K562 (cell line): Measurements from ENCODE around the gene KAT2B. TPM values are rescaled to one million over a fixed set of nuclear protein-coding genes. Genes with fewer than 3 reads are reported as not detected.
"Not testable (repeated sequence)": the region's sequence is repeated elsewhere in the genome, so short reads cannot be mapped to it uniquely, and the experiment has no call there.

ENCODE experiments used
- ATAC-seq: fragments of 200-7000 bp; cut with Tn5 transposase; 3 replicates; pipeline ENCODE4 v1.9.1; 2020; ENCODE audit warnings: moderate library complexity
- BruUV-seq: library from RNA; stranded (reverse); fragments of 400-500 nt; replicated peaks from 2 replicates; lab custom pipeline; 2021; lab: Mats Ljungman, UMichigan
- CTCF ChIA-PET: fragments of 300-600 bp; formaldehyde crosslinking; extraction: SDS; loops from one replicate; lab custom pipeline; 2021; ENCODE audit warnings: low intra/inter-chr PET ratio; lab: Yijun Ruan, JAX
- POLR2A ChIA-PET: fragments of 300-600, 350-650 bp; sonication (Branson Sonifier 250); formaldehyde crosslinking; extraction: SDS; loops from one replicate; lab custom pipeline; 2021; ENCODE audit warnings: antibody characterized with exemption, inconsistent platforms; lab: Yijun Ruan, JAX
- DNase-seq, 4 experiments: peaks; one replicate each; pipeline versions ENCODE4 v3.0.0 to v3.0.0-alpha.2; 2011 to 2018; ENCODE audit warnings: low spot score in 3 of 4, mixed read lengths in 3 of 4; ENCODE audit errors: extremely low read depth in 1 of 4
- FAIRE-seq: peaks from 2 replicates; lab custom pipeline; 2011; peaks lifted over from hg19 to GRCh38; lab: Jason Lieb, UNC
- H2AFZ ChIP-seq: 2 replicates; pipeline ENCODE4 v1.6.0; 2011; ENCODE audit warnings: low read depth, low read length, control low read depth, inconsistent platforms
- H3K27ac ChIP-seq: fragments of 200-600 bp; 3 replicates; pipeline ENCODE4 v1.8.0; 2011; ENCODE audit warnings: low read depth, mild to moderate bottlenecking, control low read depth, inconsistent platforms, low read length, moderate library complexity, mixed read lengths; ENCODE audit errors: extremely low read depth
- H3K27me3 ChIP-seq, 2 experiments: fragments of 300-600 bp in 1 of 2; 2 replicates in 1 of 2; 3 replicates in 1 of 2; pipeline versions ENCODE4 v1.6.0 to v1.8.0; 2011; ENCODE audit warnings: inconsistent platforms in 2 of 2, low read length in 2 of 2, mild to moderate bottlenecking in 1 of 2, mixed read lengths in 1 of 2, moderate library complexity in 1 of 2; ENCODE audit not compliant: control insufficient read depth in 2 of 2, insufficient read depth in 2 of 2
- H3K36me3 ChIP-seq: fragments of 300-600 bp; 3 replicates; pipeline ENCODE4 v1.8.0; 2011; ENCODE audit warnings: mild to moderate bottlenecking, low read length, inconsistent platforms; ENCODE audit not compliant: control insufficient read depth, insufficient read depth
- H3K4me1 ChIP-seq, 2 experiments: fragments of 200-600 bp in 1 of 2; replicated peaks in 1 of 2; 2 replicates in 1 of 2; 3 replicates in 1 of 2; pipeline versions ENCODE4 v1.5.1 to v1.8.0; 2011; ENCODE audit warnings: inconsistent platforms in 2 of 2, low read length in 2 of 2, mild to moderate bottlenecking in 1 of 2, mixed read lengths in 1 of 2, moderate library complexity in 1 of 2; ENCODE audit not compliant: control insufficient read depth in 2 of 2, insufficient read depth in 2 of 2
- H3K4me2 ChIP-seq: 2 replicates; pipeline ENCODE4 v1.6.1; 2011; ENCODE audit warnings: low read length, control low read depth, inconsistent platforms, mixed read lengths; ENCODE audit not compliant: insufficient read depth
- H3K4me3 ChIP-seq: fragments of 200-600 bp; sonication (generic), shearing (Covaris generic); 2 replicates; pipeline ENCODE4 v1.5.1; 2016; ENCODE audit warnings: control low read depth, inconsistent platforms
- H3K79me2 ChIP-seq: fragments of 200-600 bp; 3 replicates; pipeline ENCODE4 v1.8.0; 2011; ENCODE audit warnings: low read length, inconsistent platforms; ENCODE audit not compliant: control insufficient read depth, insufficient read depth
- H3K9ac ChIP-seq, 2 experiments: 2 replicates each; pipeline versions ENCODE4 v1.6.0 to v1.6.1; 2011; ENCODE audit warnings: low read depth in 2 of 2, low read length in 2 of 2, control low read depth in 1 of 2, inconsistent platforms in 1 of 2, mild to moderate bottlenecking in 1 of 2, mixed read lengths in 1 of 2; ENCODE audit not compliant: insufficient read depth in 1 of 2
- H3K9me1 ChIP-seq: one replicate; pipeline ENCODE4 v1.6.0; 2011; ENCODE audit warnings: inconsistent platforms, mild to moderate bottlenecking, low read length, moderate library complexity; ENCODE audit not compliant: control insufficient read depth, insufficient read depth
- H3K9me3 ChIP-seq: replicated peaks from 2 replicates; pipeline ENCODE4 v1.5.1; 2011; ENCODE audit warnings: low read depth, low read length, inconsistent platforms; ENCODE audit not compliant: control insufficient read depth, insufficient read depth
- H4K20me1 ChIP-seq: replicated peaks from 2 replicates; pipeline ENCODE4 v1.6.1; 2011; ENCODE audit warnings: low read length, inconsistent platforms, mixed read lengths; ENCODE audit not compliant: control insufficient read depth, insufficient read depth
- LARP7 ChIP-seq: fragments of 450-650 bp; IDR thresholded peaks from 2 replicates; pipeline ENCODE4 v1.6.1; 2016
- PRDM10 ChIP-seq: fragments of 450-650 bp; IDR thresholded peaks from 2 replicates; pipeline ENCODE4 v1.6.1; 2018; ENCODE audit not compliant: partially characterized antibody
- WGBS: fragments of 100-300 bp; shearing (Covaris generic); methylation state at CpG from one replicate; pipeline ENCODE4 v1.1.6; 2016; ENCODE audit warnings: low coverage, mixed read lengths; ENCODE audit not compliant: insufficient coverage; ENCODE audit errors: missing lambda C conversion rate; 5-methylcytosine and 5-hydroxymethylcytosine counted together
- in situ Hi-C: fragments of 300-500 bp; cut with MboI; formaldehyde crosslinking; loops from 4 replicates; pipeline ENCODE4 v1.15.0; 2018; ENCODE audit warnings: inconsistent platforms, mixed read lengths
- intact Hi-C: fragments of 100-400 bp; cut with micrococcal nuclease; formaldehyde crosslinking; loops from 2 replicates; pipeline ENCODE4 v1.14.2; 2022
- polyA plus RNA-seq, 8 experiments: library from polyadenylated mRNA; depleted of rRNA in 4 of 8; stranded (reverse) in 5 of 8; unstranded in 3 of 8; fragments of >200 nt; fragmentation: Nextera tagmentation in 2 of 8; fragmentation: Illumina TruSeq in 1 of 8; extraction: Ambion mirVana in 2 of 8; extraction: Trizol in 1 of 8; gene quantifications; 2 replicates each; pipeline versions ENCODE4 v1.2.1 to v1.2.3, GENCODE V29; 2011 to 2014; ENCODE audit warnings: inconsistent platforms in 1 of 8, missing spikeins in 1 of 8
- total RNA-seq, 7 experiments: library from RNA; depleted of rRNA in 6 of 7; stranded (reverse); fragments of >200 nt in 6 of 7; fragmentation: Illumina TruSeq in 2 of 7; extraction: Trizol in 2 of 7; gene quantifications; 2 replicates each; pipeline versions ENCODE4 v1.2.1 to v1.2.3, GENCODE V29; 2011 to 2021; ENCODE audit warnings: low replicate concordance in 1 of 7

KAT2B gene
- total and polyA plus RNA-seq, 9 of the 15 experiments (the other 6 are each of a cell fraction or from before 2014, with no cell fraction given): 3.3 to 14.9 (median 12.2) TPM

- H3K9me3 ChIP-seq, FAIRE-seq, ATAC-seq, DNase-seq, H3K4me2 ChIP-seq, BruUV-seq, H3K9me1 ChIP-seq, H2AFZ ChIP-seq, in situ Hi-C loops, intact Hi-C loops, H3K4me3 ChIP-seq, H3K79me2 ChIP-seq, H3K36me3 ChIP-seq, H3K9ac ChIP-seq, H3K27me3 ChIP-seq, H4K20me1 ChIP-seq, H3K27ac ChIP-seq, CTCF ChIA-PET: not testable (repeated sequence)
- 82% methylated on average over 3 of the region's 3 CpGs for WGBS
- POLR2A ChIA-PET: interaction anchor here (3.0 kb wide), 1 partner anchor 8 kb away, joined by 15 read pairs; no protein-coding TSS in a partner anchor
- peak; percentile 28; the same call in 1 of the 2 replicates for TF ChIP-seq LARP7
- peak; percentile 91 for TF ChIP-seq PRDM10
- peaks cover 23 to 34% of the 10 kb centered on the region in 2 experiments; a peak in 4 of 5 replicates for H3K4me1 ChIP-seq
Measured at GRCh38 chr3:20016076-20016475, 24.2 kb upstream of the KAT2B start.
